K562 (cell line): ENCODE measurements around the gene ZNF680. TPM values are rescaled to one million over a fixed set of nuclear protein-coding genes. Genes with fewer than 3 reads are reported as not detected.
A peak's percentile ranks its signal among the peaks of the same experiment; 100 is the strongest.

Experiments
- ATAC-seq: fragments of 200-7000 bp; cut with Tn5 transposase; 3 replicates; pipeline ENCODE4 v1.9.1; 2020; ENCODE audit warnings: moderate library complexity
- BruUV-seq: library from RNA; stranded (reverse); fragments of 400-500 nt; replicated peaks from 2 replicates; lab custom pipeline; 2021; lab: Mats Ljungman, UMichigan
- CTCF ChIA-PET: fragments of 300-600 bp; formaldehyde crosslinking; extraction: SDS; loops from one replicate; lab custom pipeline; 2021; ENCODE audit warnings: low intra/inter-chr PET ratio; lab: Yijun Ruan, JAX
- POLR2A ChIA-PET: fragments of 300-600, 350-650 bp; sonication (Branson Sonifier 250); formaldehyde crosslinking; extraction: SDS; loops from one replicate; lab custom pipeline; 2021; ENCODE audit warnings: antibody characterized with exemption, inconsistent platforms; lab: Yijun Ruan, JAX
- DNase-seq, 4 experiments: peaks; one replicate each; pipeline versions ENCODE4 v3.0.0 to v3.0.0-alpha.2; 2011 to 2018; ENCODE audit warnings: low spot score in 3 of 4, mixed read lengths in 3 of 4; ENCODE audit errors: extremely low read depth in 1 of 4
- FAIRE-seq: peaks from 2 replicates; lab custom pipeline; 2011; peaks lifted over from hg19 to GRCh38; lab: Jason Lieb, UNC
- H2AFZ ChIP-seq: 2 replicates; pipeline ENCODE4 v1.6.0; 2011; ENCODE audit warnings: low read depth, low read length, control low read depth, inconsistent platforms
- H3K27ac ChIP-seq: fragments of 200-600 bp; 3 replicates; pipeline ENCODE4 v1.8.0; 2011; ENCODE audit warnings: low read depth, mild to moderate bottlenecking, control low read depth, inconsistent platforms, low read length, moderate library complexity, mixed read lengths; ENCODE audit errors: extremely low read depth
- H3K27me3 ChIP-seq, 2 experiments: fragments of 300-600 bp in 1 of 2; 2 replicates in 1 of 2; 3 replicates in 1 of 2; pipeline versions ENCODE4 v1.6.0 to v1.8.0; 2011; ENCODE audit warnings: inconsistent platforms in 2 of 2, low read length in 2 of 2, mild to moderate bottlenecking in 1 of 2, mixed read lengths in 1 of 2, moderate library complexity in 1 of 2; ENCODE audit not compliant: control insufficient read depth in 2 of 2, insufficient read depth in 2 of 2
- H3K36me3 ChIP-seq: fragments of 300-600 bp; 3 replicates; pipeline ENCODE4 v1.8.0; 2011; ENCODE audit warnings: mild to moderate bottlenecking, low read length, inconsistent platforms; ENCODE audit not compliant: control insufficient read depth, insufficient read depth
- H3K4me1 ChIP-seq, 2 experiments: fragments of 200-600 bp in 1 of 2; replicated peaks in 1 of 2; 2 replicates in 1 of 2; 3 replicates in 1 of 2; pipeline versions ENCODE4 v1.5.1 to v1.8.0; 2011; ENCODE audit warnings: inconsistent platforms in 2 of 2, low read length in 2 of 2, mild to moderate bottlenecking in 1 of 2, mixed read lengths in 1 of 2, moderate library complexity in 1 of 2; ENCODE audit not compliant: control insufficient read depth in 2 of 2, insufficient read depth in 2 of 2
- H3K4me2 ChIP-seq: 2 replicates; pipeline ENCODE4 v1.6.1; 2011; ENCODE audit warnings: low read length, control low read depth, inconsistent platforms, mixed read lengths; ENCODE audit not compliant: insufficient read depth
- H3K4me3 ChIP-seq: fragments of 200-600 bp; sonication (generic), shearing (Covaris generic); 2 replicates; pipeline ENCODE4 v1.5.1; 2016; ENCODE audit warnings: control low read depth, inconsistent platforms
- H3K79me2 ChIP-seq: fragments of 200-600 bp; 3 replicates; pipeline ENCODE4 v1.8.0; 2011; ENCODE audit warnings: low read length, inconsistent platforms; ENCODE audit not compliant: control insufficient read depth, insufficient read depth
- H3K9ac ChIP-seq, 2 experiments: 2 replicates each; pipeline versions ENCODE4 v1.6.0 to v1.6.1; 2011; ENCODE audit warnings: low read depth in 2 of 2, low read length in 2 of 2, control low read depth in 1 of 2, inconsistent platforms in 1 of 2, mild to moderate bottlenecking in 1 of 2, mixed read lengths in 1 of 2; ENCODE audit not compliant: insufficient read depth in 1 of 2
- H3K9me1 ChIP-seq: one replicate; pipeline ENCODE4 v1.6.0; 2011; ENCODE audit warnings: inconsistent platforms, mild to moderate bottlenecking, low read length, moderate library complexity; ENCODE audit not compliant: control insufficient read depth, insufficient read depth
- H3K9me3 ChIP-seq: replicated peaks from 2 replicates; pipeline ENCODE4 v1.5.1; 2011; ENCODE audit warnings: low read depth, low read length, inconsistent platforms; ENCODE audit not compliant: control insufficient read depth, insufficient read depth
- H4K20me1 ChIP-seq: replicated peaks from 2 replicates; pipeline ENCODE4 v1.6.1; 2011; ENCODE audit warnings: low read length, inconsistent platforms, mixed read lengths; ENCODE audit not compliant: control insufficient read depth, insufficient read depth
- TGIF2 ChIP-seq: sonication (generic); formaldehyde crosslinking; IDR thresholded peaks from 2 replicates; pipeline ENCODE4 v1.8.1; 2022; ENCODE audit warnings: mild to moderate bottlenecking, missing genetic modification reagents, moderate library complexity
- ZNF592 ChIP-seq: fragments of 450-650 bp; IDR thresholded peaks from 2 replicates; pipeline ENCODE4 v1.6.1; 2017; ENCODE audit warnings: antibody characterized with exemption, mild to moderate bottlenecking
- WGBS: fragments of 100-300 bp; shearing (Covaris generic); methylation state at CpG from one replicate; pipeline ENCODE4 v1.1.6; 2016; ENCODE audit warnings: low coverage, mixed read lengths; ENCODE audit not compliant: insufficient coverage; ENCODE audit errors: missing lambda C conversion rate; 5-methylcytosine and 5-hydroxymethylcytosine counted together
- in situ Hi-C: fragments of 300-500 bp; cut with MboI; formaldehyde crosslinking; loops from 4 replicates; pipeline ENCODE4 v1.15.0; 2018; ENCODE audit warnings: inconsistent platforms, mixed read lengths
- intact Hi-C: fragments of 100-400 bp; cut with micrococcal nuclease; formaldehyde crosslinking; loops from 2 replicates; pipeline ENCODE4 v1.14.2; 2022
- polyA plus RNA-seq, 8 experiments: library from polyadenylated mRNA; depleted of rRNA in 4 of 8; stranded (reverse) in 5 of 8; unstranded in 3 of 8; fragments of >200 nt; fragmentation: Nextera tagmentation in 2 of 8; fragmentation: Illumina TruSeq in 1 of 8; extraction: Ambion mirVana in 2 of 8; extraction: Trizol in 1 of 8; gene quantifications; 2 replicates each; pipeline versions ENCODE4 v1.2.1 to v1.2.3, GENCODE V29; 2011 to 2014; ENCODE audit warnings: inconsistent platforms in 1 of 8, missing spikeins in 1 of 8
- total RNA-seq, 7 experiments: library from RNA; depleted of rRNA in 6 of 7; stranded (reverse); fragments of >200 nt in 6 of 7; fragmentation: Illumina TruSeq in 2 of 7; extraction: Trizol in 2 of 7; gene quantifications; 2 replicates each; pipeline versions ENCODE4 v1.2.1 to v1.2.3, GENCODE V29; 2011 to 2021; ENCODE audit warnings: low replicate concordance in 1 of 7

ZNF680 gene
- total and polyA plus RNA-seq, 9 of the 15 experiments (the other 6 are each of a cell fraction or from before 2014, with no cell fraction given) = 7.0 to 25.0 (median 12.0) TPM

DNA sequence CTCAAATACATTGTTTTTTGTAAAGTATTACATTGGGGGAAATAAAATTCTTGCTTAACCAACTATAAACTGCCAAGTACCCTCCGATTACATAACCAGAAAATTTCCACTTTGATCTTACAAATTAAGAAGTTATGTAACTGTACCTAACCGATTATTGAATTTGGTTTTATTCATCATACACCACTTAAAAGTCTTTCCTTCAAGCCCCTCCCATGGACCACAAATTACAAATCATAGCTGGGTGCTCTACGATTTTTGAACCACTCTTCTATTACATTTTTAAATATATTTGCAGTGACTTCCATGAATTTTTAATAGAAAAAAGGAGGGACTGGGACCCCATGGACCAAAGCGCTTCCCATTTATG, 630 bp downstream of the ZNF680 start:
- POLR2A ChIA-PET = interaction anchor here (1.1 to 2.1 kb wide), 2 partner anchors 10 to 21 kb away, joined by 3 to 4 read pairs; no protein-coding TSS in a partner anchor
- intact Hi-C loops = loop anchor here (5.0 kb wide), 1 partner anchor 130 kb away; no protein-coding TSS in a partner anchor
- Histone ChIP-seq H3K9me3 (no peaks in the 10 kb centered on the region), H3K27ac (peak overlapping the region; percentile 93), H2AFZ (peak overlapping the region; percentile 91; the same call in 1 of the 2 replicates), H3K9me1 (no peaks in the 10 kb centered on the region), H3K4me3 (peak overlapping the region; percentile 76), H3K27me3 (no peaks in the 10 kb centered on the region), H3K4me1 (peaks cover 0 to 4% of the 10 kb centered on the region in 2 experiments; a peak in 3 of 5 replicates), H3K79me2 (peaks cover 48% of the 10 kb centered on the region), H3K36me3 (peaks cover 5% of the 10 kb centered on the region; the same call in 1 of the 3 replicates), H3K9ac (peak overlapping the region; percentile 83 to 96), H3K4me2 (peak overlapping the region; percentile 86), H4K20me1 (no peaks in the 10 kb centered on the region)
- 4% methylated on average over 4 of the region's 4 CpGs for WGBS
- no peak for TF ChIP-seq TGIF2 (CRISPR knock-in tag)
- TF ChIP-seq ZNF592 = 0 out of 2 replicates have a peak, but pooled peaks have one; percentile 21
- DNase-seq = no peak
- no peak for FAIRE-seq
- no TSS peak for BruUV-seq
- in situ Hi-C loops = no loop called here
- CTCF ChIA-PET = no interaction called here
- ATAC-seq = no peak
